Anterior cingulate cortex (tissue), 58 donors: ENCODE results near the gene OXT.

ENCODE experiments used
- DNase-seq, 58 donors: peaks; one replicate each; lab custom pipeline; 2025; lab: John Stamatoyannopoulos, UW

Gene OXT

GRCh38 chr20:3082955-3083952, 11.8 kb downstream of the OXT start:
- DNase-seq: no peak

- no peak for DNase-seq
Measured at GRCh38 chr20:3084283-3084985, 13.0 kb downstream of the OXT start, which contains the start of gene AVP. Gene AVP (minus strand): TSS chr20:3084724. CDS start chr20:3084674, 50 bp downstream.

GRCh38 chr20:3084986-3085360, 13.6 kb downstream of the OXT start:
- no peak for DNase-seq

- no peak for DNase-seq
Measured at GRCh38 chr20:3085571-3086072, 14.2 kb downstream of the OXT start.

- no peak for DNase-seq
Measured at GRCh38 chr20:3088031-3088430, 16.6 kb downstream of the OXT start.

- no peak for DNase-seq
Measured at GRCh38 chr20:3090565-3090964, 19.1 kb downstream of the OXT start.

- DNase-seq: no peak
Measured at GRCh38 chr20:3092611-3093379, 21.4 kb downstream of the OXT start.

- no peak for DNase-seq
Measured at GRCh38 chr20:3093861-3094361, 22.5 kb downstream of the OXT start.

- no peak for DNase-seq
Measured at GRCh38 chr20:3094848-3095629, 23.6 kb downstream of the OXT start.

GRCh38 chr20:3100480-3100879, 29.1 kb downstream of the OXT start:
- no peak for DNase-seq

- no peak for DNase-seq
Measured at GRCh38 chr20:3101251-3101650, 29.8 kb downstream of the OXT start.

GRCh38 chr20:3101737-3102574, 30.5 kb downstream of the OXT start:
- peak in 6 of 58 donors; percentile 7 to 24 (median 14) for DNase-seq

- DNase-seq: peak in 2 of 58 donors; percentile 12 to 29
Measured at GRCh38 chr20:3102575-3103368, 31.4 kb downstream of the OXT start.

- no peak for DNase-seq
Measured at GRCh38 chr20:3103369-3104032, 32.1 kb downstream of the OXT start.

GRCh38 chr20:3105256-3106137, 34.1 kb downstream of the OXT start:
- no peak for DNase-seq

- DNase-seq: no peak
Measured at GRCh38 chr20:3106185-3106584, 34.8 kb downstream of the OXT start.
